GM23338 (cell line): Measurements from ENCODE around the gene ARL11. TPM values are rescaled to one million over a fixed set of nuclear protein-coding genes. Genes with fewer than 3 reads are reported as not detected.

ENCODE experiments used
- ATAC-seq: fragments of 200-7000 bp; cut with Tn5 transposase; 3 replicates; pipeline ENCODE4 v1.9.1; 2020
- DNase-seq: peaks from one replicate; pipeline ENCODE4 v3.0.0-alpha.2; 2015; ENCODE audit warnings: low spot score
- H2AFZ ChIP-seq: fragments of 200-600 bp; sonication (generic); 2 replicates; pipeline ENCODE4 v1.8.0; 2016; ENCODE audit warnings: antibody characterized with exemption, mild to moderate bottlenecking, moderate library complexity
- H3F3A ChIP-seq: fragments of 200-600 bp; sonication (generic); replicated peaks from 2 replicates; pipeline ENCODE4 v1.8.0; 2017; ENCODE audit warnings: antibody characterized with exemption, mixed run types, low read depth
- H3K27ac ChIP-seq: fragments of 200-600 bp; sonication (generic); 2 replicates; pipeline ENCODE4 v1.6.1; 2016; ENCODE audit warnings: low read depth
- H3K27me3 ChIP-seq: fragments of 200-600 bp; sonication (generic); 2 replicates; pipeline ENCODE4 v1.8.0; 2016; ENCODE audit warnings: mild to moderate bottlenecking, mixed run types, moderate library complexity; ENCODE audit not compliant: insufficient read depth
- H3K36me3 ChIP-seq: fragments of 200-600 bp; sonication (generic); 2 replicates; pipeline ENCODE4 v1.8.0; 2016; ENCODE audit warnings: mild to moderate bottlenecking; ENCODE audit not compliant: insufficient read depth
- H3K4me1 ChIP-seq: fragments of 200-600 bp; sonication (generic); 2 replicates; pipeline ENCODE4 v1.8.0; 2016; ENCODE audit warnings: mild to moderate bottlenecking, moderate library complexity; ENCODE audit not compliant: insufficient read depth
- H3K4me2 ChIP-seq: fragments of 200-600 bp; sonication (generic); 2 replicates; pipeline ENCODE4 v1.7.1; 2017; ENCODE audit warnings: mixed run types
- H3K4me3 ChIP-seq: fragments of 200-600 bp; sonication (generic); 2 replicates; pipeline ENCODE4 v1.6.1; 2016; ENCODE audit warnings: mixed run types
- H3K79me2 ChIP-seq: fragments of 200-600 bp; sonication (generic); replicated peaks from 2 replicates; pipeline ENCODE4 v1.8.0; 2017; ENCODE audit warnings: mild to moderate bottlenecking; ENCODE audit not compliant: insufficient read depth
- H3K9me2 ChIP-seq: fragments of 200-600 bp; sonication (generic); 2 replicates; pipeline ENCODE4 v1.8.0; 2017; ENCODE audit not compliant: insufficient read depth
- H4K20me1 ChIP-seq: fragments of 200-600 bp; sonication (generic); replicated peaks from 2 replicates; pipeline ENCODE4 v1.8.0; 2017; ENCODE audit warnings: mild to moderate bottlenecking; ENCODE audit not compliant: insufficient read depth
- H3K27ac Mint-ChIP-seq: 2 replicates; pipeline ENCODE4 v1.8.0; 2020; ENCODE audit warnings: inconsistent platforms, mild to moderate bottlenecking, moderate library complexity, mixed read lengths
- H3K27me3 Mint-ChIP-seq: 3 replicates; pipeline ENCODE4 v1.8.0; 2022; ENCODE audit warnings: low read depth, mild to moderate bottlenecking, moderate library complexity, mixed read lengths, inconsistent platforms; ENCODE audit not compliant: insufficient read depth, poor library complexity
- H3K36me3 Mint-ChIP-seq: 3 replicates; pipeline ENCODE4 v1.8.0; 2021; ENCODE audit warnings: low read depth, mild to moderate bottlenecking, inconsistent platforms, moderate library complexity, mixed read lengths
- H3K4me1 Mint-ChIP-seq: 3 replicates; pipeline ENCODE4 v1.8.0; 2020; ENCODE audit warnings: mild to moderate bottlenecking, inconsistent platforms, mixed read lengths
- H3K4me3 Mint-ChIP-seq: 3 replicates; pipeline ENCODE4 v1.8.0; 2021; ENCODE audit warnings: moderate library complexity, mild to moderate bottlenecking, inconsistent platforms, mixed read lengths
- H3K9me3 Mint-ChIP-seq: 3 replicates; pipeline ENCODE4 v1.8.0; 2020; ENCODE audit warnings: moderate library complexity, mild to moderate bottlenecking, inconsistent platforms, mixed read lengths
- CREB1 ChIP-seq: fragments of 250-450 bp; sonication (Bioruptor Pico); IDR thresholded peaks from 2 replicates; pipeline ENCODE4 v1.5.0; 2020; ENCODE audit warnings: low read depth, mild to moderate bottlenecking, moderate library complexity
- ETS1 ChIP-seq: IDR thresholded peaks from 2 replicates; pipeline ENCODE4 v1.6.1; 2016; ENCODE audit warnings: antibody characterized with exemption
- EZH2phosphoT487 ChIP-seq: fragments of 200-600 bp; sonication (generic); IDR thresholded peaks from one replicate; pipeline ENCODE4 v1.8.1; 2018; ENCODE audit warnings: antibody characterized with exemption; ENCODE audit not compliant: unreplicated experiment
- JUNB ChIP-seq: IDR thresholded peaks from one replicate; pipeline ENCODE4 v1.6.1; 2016; ENCODE audit warnings: antibody characterized with exemption; ENCODE audit not compliant: unreplicated experiment
- NANOG ChIP-seq: IDR thresholded peaks from 2 replicates; pipeline ENCODE4 v1.6.1; 2016; ENCODE audit warnings: antibody characterized with exemption, borderline replicate concordance
- POLR2AphosphoS5 ChIP-seq: IDR thresholded peaks from 2 replicates; pipeline ENCODE4 v1.6.1; 2016; ENCODE audit warnings: antibody characterized with exemption, low read depth
- STAT1 ChIP-seq: IDR thresholded peaks from one replicate; pipeline ENCODE4 v1.6.1; 2016; ENCODE audit warnings: antibody characterized with exemption; ENCODE audit not compliant: unreplicated experiment
- ZNF114 ChIP-seq: fragments of 250-450 bp; sonication (Bioruptor Pico); IDR thresholded peaks from 2 replicates; pipeline ENCODE4 v1.5.0; 2020; ENCODE audit warnings: mild to moderate bottlenecking, moderate library complexity
- ZNF331 ChIP-seq: fragments of 250-450 bp; sonication (Bioruptor Pico); IDR thresholded peaks from 2 replicates; pipeline ENCODE4 v1.5.0; 2020; ENCODE audit warnings: low read depth, mild to moderate bottlenecking, moderate library complexity
- polyA plus RNA-seq: library from polyadenylated mRNA; unstranded; fragments of >200 nt; fragmentation: Nextera tagmentation; extraction: Ambion mirVana; gene quantifications from 2 replicates; pipeline ENCODE4 v1.2.1, GENCODE V29; 2016
- total RNA-seq: library from RNA; depleted of rRNA; stranded (reverse); fragments of >200 nt; shearing (Covaris generic); gene quantifications from 2 replicates; pipeline ENCODE4 v1.2.3, GENCODE V29; 2014
- TF ChIP-seq, protein P1 (sequence below), 2 experiments: fragments of 200-600 bp in 1 of 2; sonication (generic) in 1 of 2; conservative IDR thresholded peaks; 2 replicates each; pipeline versions ENCODE4 v1.5.1 to v1.6.1; 2016 to 2017; ENCODE audit warnings: antibody characterized with exemption in 2 of 2, low read depth in 2 of 2, mild to moderate bottlenecking in 2 of 2, moderate library complexity in 1 of 2
- TF ChIP-seq, protein P2 (sequence below): fragments of 250-450 bp; sonication (Bioruptor Pico); IDR thresholded peaks from 2 replicates; pipeline ENCODE4 v1.5.0; 2020; ENCODE audit warnings: mild to moderate bottlenecking, moderate library complexity

Gene ARL11
- total and polyA plus RNA-seq, 2 experiments from 2014 or later, result 0.32 to 0.52 TPM

DNA sequence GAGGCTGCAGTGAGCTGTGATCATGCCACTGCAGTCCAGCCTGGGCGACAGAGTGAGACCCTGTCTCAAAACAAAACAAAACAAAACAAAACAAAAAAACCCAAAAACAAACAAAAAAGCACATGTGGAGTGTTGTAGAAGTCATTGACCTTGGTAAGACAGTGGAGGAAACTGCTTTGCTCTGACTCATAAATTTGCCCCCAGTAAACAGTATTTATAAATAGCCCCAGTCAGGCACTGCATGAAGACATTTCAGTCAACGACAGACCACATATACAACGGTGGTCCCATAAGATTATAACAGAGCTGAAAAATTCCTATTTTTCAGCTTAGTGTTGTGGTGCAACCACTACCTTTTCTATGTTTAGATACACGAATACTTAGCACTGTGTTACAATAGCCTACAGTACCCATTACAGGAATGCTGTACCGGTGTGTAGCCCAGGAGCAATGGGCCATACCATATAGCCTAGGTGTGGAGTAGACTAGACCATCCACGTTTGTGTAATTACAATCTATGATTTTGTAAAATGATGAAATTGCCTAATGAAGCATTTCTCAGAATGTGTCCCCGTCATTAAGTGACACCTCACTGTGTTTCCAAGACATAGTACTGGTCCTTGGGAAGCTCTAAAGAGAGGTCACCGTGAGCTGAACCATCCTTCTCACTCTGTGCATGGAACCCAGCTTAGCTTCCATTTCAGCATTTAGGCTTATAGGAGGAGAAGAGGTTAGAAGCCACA is 1.1 kb downstream of the ARL11 start:
- H3K27ac Mint-ChIP-seq, result no peak overlapping the region
- H4K20me1 ChIP-seq, result no peaks in the 10 kb centered on the region
- H3K9me2 ChIP-seq, result peaks cover 5% of the 10 kb centered on the region; the same call in 1 of the 2 replicates
- no peaks in the 10 kb centered on the region for H3K9me3 Mint-ChIP-seq
- H3K4me3 Mint-ChIP-seq, result no peak overlapping the region
- no peaks in the 10 kb centered on the region for H3K36me3 Mint-ChIP-seq
- no peak overlapping the region for H3K4me2 ChIP-seq
- H2AFZ ChIP-seq, result no peak overlapping the region
- no peaks in the 10 kb centered on the region for H3K79me2 ChIP-seq
- H3K4me3 ChIP-seq, result no peak overlapping the region
- DNase-seq (no peak), ATAC-seq (no peak)
- H3K27me3 Mint-ChIP-seq, result peaks cover 7% of the 10 kb centered on the region
- H3F3A ChIP-seq, result no peaks in the 10 kb centered on the region
- no peaks in the 10 kb centered on the region; the same call in 1 of the 2 replicates for H3K4me1 ChIP-seq
- peaks cover 6% of the 10 kb centered on the region; the same call in 2 of the 3 replicates for H3K4me1 Mint-ChIP-seq
- no peaks in the 10 kb centered on the region for H3K27me3 ChIP-seq
- H3K36me3 ChIP-seq, result no peaks in the 10 kb centered on the region
- no peak overlapping the region for H3K27ac ChIP-seq
- TF ChIP-seq ZNF331, result no peak
- TF ChIP-seq EZH2phosphoT487, result no peak
- no peak for TF ChIP-seq ZNF114 (CRISPR knock-in tag)

DNA sequence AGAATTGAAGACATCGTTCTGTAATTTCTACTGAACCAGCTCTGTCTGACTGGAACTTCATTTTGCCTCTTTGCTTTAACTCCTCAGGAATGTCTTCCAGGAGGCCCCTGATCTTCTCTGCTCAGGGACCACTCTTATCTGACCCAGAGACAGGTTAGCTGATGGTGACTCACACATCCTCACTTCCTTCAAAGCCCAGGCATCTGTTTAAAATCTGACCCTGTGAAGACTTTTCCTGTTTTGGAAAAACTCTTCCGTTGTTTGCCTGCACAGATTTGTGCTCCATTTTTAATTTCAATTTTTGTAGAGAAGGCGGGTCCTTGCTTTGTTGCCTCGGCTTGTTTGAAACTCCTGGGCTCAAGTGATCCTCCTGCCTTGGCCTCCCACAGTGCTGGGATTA is 1.6 kb downstream of the ARL11 start:
- Histone ChIP-seq H3K4me3 (no peak overlapping the region), H3K79me2 (no peaks in the 10 kb centered on the region), H2AFZ (no peak overlapping the region), H3F3A (no peaks in the 10 kb centered on the region), H3K27me3 (no peaks in the 10 kb centered on the region), H3K27ac (no peak overlapping the region), H3K36me3 (no peaks in the 10 kb centered on the region), H4K20me1 (no peaks in the 10 kb centered on the region), H3K9me2 (peaks cover 5% of the 10 kb centered on the region; the same call in 1 of the 2 replicates), H3K4me2 (no peak overlapping the region), H3K4me1 (no peaks in the 10 kb centered on the region; the same call in 1 of the 2 replicates)
- no peak overlapping the region for H3K27ac Mint-ChIP-seq
- peaks cover 7% of the 10 kb centered on the region for H3K27me3 Mint-ChIP-seq
- H3K4me3 Mint-ChIP-seq, result no peak overlapping the region
- DNase-seq (no peak), ATAC-seq (no peak)
- no peaks in the 10 kb centered on the region for H3K36me3 Mint-ChIP-seq
- peaks cover 6% of the 10 kb centered on the region for H3K4me1 Mint-ChIP-seq
- H3K9me3 Mint-ChIP-seq, result no peaks in the 10 kb centered on the region
- TF ChIP-seq POLR2AphosphoS5 (no peak), STAT1 (no peak), NANOG (no peak), JUNB (no peak), ETS1 (no peak), EZH2phosphoT487 (no peak), ZNF331 (no peak), CREB1 (CRISPR knock-in tag) (no peak)
- TF ChIP-seq, protein P1, sequence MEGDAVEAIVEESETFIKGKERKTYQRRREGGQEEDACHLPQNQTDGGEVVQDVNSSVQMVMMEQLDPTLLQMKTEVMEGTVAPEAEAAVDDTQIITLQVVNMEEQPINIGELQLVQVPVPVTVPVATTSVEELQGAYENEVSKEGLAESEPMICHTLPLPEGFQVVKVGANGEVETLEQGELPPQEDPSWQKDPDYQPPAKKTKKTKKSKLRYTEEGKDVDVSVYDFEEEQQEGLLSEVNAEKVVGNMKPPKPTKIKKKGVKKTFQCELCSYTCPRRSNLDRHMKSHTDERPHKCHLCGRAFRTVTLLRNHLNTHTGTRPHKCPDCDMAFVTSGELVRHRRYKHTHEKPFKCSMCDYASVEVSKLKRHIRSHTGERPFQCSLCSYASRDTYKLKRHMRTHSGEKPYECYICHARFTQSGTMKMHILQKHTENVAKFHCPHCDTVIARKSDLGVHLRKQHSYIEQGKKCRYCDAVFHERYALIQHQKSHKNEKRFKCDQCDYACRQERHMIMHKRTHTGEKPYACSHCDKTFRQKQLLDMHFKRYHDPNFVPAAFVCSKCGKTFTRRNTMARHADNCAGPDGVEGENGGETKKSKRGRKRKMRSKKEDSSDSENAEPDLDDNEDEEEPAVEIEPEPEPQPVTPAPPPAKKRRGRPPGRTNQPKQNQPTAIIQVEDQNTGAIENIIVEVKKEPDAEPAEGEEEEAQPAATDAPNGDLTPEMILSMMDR (conservative IDR thresholded peaks at IDR 0.05; ENCODE audit: low read depth in 2 of 2), result no peak
- TF ChIP-seq, protein P2, sequence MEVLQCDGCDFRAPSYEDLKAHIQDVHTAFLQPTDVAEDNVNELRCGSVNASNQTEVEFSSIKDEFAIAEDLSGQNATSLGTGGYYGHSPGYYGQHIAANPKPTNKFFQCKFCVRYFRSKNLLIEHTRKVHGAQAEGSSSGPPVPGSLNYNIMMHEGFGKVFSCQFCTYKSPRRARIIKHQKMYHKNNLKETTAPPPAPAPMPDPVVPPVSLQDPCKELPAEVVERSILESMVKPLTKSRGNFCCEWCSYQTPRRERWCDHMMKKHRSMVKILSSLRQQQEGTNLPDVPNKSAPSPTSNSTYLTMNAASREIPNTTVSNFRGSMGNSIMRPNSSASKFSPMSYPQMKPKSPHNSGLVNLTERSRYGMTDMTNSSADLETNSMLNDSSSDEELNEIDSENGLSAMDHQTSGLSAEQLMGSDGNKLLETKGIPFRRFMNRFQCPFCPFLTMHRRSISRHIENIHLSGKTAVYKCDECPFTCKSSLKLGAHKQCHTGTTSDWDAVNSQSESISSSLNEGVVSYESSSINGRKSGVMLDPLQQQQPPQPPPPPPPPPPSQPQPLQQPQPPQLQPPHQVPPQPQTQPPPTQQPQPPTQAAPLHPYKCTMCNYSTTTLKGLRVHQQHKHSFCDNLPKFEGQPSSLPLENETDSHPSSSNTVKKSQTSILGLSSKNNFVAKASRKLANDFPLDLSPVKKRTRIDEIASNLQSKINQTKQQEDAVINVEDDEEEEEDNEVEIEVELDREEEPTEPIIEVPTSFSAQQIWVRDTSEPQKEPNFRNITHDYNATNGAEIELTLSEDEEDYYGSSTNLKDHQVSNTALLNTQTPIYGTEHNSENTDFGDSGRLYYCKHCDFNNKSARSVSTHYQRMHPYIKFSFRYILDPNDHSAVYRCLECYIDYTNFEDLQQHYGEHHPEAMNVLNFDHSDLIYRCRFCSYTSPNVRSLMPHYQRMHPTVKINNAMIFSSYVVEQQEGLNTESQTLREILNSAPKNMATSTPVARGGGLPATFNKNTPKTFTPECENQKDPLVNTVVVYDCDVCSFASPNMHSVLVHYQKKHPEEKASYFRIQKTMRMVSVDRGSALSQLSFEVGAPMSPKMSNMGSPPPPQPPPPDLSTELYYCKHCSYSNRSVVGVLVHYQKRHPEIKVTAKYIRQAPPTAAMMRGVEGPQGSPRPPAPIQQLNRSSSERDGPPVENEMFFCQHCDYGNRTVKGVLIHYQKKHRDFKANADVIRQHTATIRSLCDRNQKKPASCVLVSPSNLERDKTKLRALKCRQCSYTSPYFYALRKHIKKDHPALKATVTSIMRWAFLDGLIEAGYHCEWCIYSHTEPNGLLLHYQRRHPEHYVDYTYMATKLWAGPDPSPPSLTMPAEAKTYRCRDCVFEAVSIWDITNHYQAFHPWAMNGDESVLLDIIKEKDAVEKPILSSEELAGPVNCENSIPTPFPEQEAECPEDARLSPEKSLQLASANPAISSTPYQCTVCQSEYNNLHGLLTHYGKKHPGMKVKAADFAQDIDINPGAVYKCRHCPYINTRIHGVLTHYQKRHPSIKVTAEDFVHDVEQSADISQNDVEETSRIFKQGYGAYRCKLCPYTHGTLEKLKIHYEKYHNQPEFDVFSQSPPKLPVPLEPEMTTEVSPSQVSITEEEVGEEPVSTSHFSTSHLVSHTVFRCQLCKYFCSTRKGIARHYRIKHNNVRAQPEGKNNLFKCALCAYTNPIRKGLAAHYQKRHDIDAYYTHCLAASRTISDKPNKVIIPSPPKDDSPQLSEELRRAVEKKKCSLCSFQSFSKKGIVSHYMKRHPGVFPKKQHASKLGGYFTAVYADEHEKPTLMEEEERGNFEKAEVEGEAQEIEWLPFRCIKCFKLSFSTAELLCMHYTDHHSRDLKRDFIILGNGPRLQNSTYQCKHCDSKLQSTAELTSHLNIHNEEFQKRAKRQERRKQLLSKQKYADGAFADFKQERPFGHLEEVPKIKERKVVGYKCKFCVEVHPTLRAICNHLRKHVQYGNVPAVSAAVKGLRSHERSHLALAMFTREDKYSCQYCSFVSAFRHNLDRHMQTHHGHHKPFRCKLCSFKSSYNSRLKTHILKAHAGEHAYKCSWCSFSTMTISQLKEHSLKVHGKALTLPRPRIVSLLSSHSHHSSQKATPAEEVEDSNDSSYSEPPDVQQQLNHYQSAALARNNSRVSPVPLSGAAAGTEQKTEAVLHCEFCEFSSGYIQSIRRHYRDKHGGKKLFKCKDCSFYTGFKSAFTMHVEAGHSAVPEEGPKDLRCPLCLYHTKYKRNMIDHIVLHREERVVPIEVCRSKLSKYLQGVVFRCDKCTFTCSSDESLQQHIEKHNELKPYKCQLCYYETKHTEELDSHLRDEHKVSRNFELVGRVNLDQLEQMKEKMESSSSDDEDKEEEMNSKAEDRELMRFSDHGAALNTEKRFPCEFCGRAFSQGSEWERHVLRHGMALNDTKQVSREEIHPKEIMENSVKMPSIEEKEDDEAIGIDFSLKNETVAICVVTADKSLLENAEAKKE (CRISPR knock-in tag), result no peak
